ENCODE data around the gene PRPF40B.
"Not testable (repeated sequence)": the region's sequence is repeated elsewhere in the genome, so short reads cannot be mapped to it uniquely, and the experiment has no call there.

Gene PRPF40B

GRCh38 chr12:49587174-49587908 lies 36.0 kb upstream of the PRPF40B start:
- H3K4me3 ChIP-seq (ENCODE audit: extremely low read depth, insufficient read depth, low read length, poor library complexity, severe bottlenecking): no peak overlapping the region
- H3K9me3 ChIP-seq (ENCODE audit: control insufficient read depth, low read length): no peaks in the 10 kb centered on the region
- 90 to 94% methylated on average over 7 to 10 of the region's 11 CpGs for WGBS, 2 experiments (ENCODE audit: insufficient coverage in 2 of 2)
- H3K4me1 ChIP-seq (ENCODE audit: control insufficient read depth, insufficient read depth, low read length, poor library complexity, severe bottlenecking): no peaks in the 10 kb centered on the region
- peaks cover 40% of the 10 kb centered on the region for H3K36me3 ChIP-seq (ENCODE audit: control insufficient read depth, insufficient read depth, low read length)
- no peak overlapping the region for H3K27ac ChIP-seq (ENCODE audit: low read depth, low read length, severe bottlenecking)

GRCh38 chr12:49588281-49588680 lies 35.1 kb upstream of the PRPF40B start:
- Histone ChIP-seq H3K4me3 (ENCODE audit: extremely low read depth, insufficient read depth, low read length, poor library complexity, severe bottlenecking) (no peak overlapping the region), H3K9me3 (ENCODE audit: control insufficient read depth, low read length) (no peaks in the 10 kb centered on the region), H3K36me3 (ENCODE audit: control insufficient read depth, insufficient read depth, low read length) (peaks cover 34% of the 10 kb centered on the region), H3K27ac (ENCODE audit: low read depth, low read length, severe bottlenecking) (no peak overlapping the region), H3K4me1 (ENCODE audit: control insufficient read depth, insufficient read depth, low read length, poor library complexity, severe bottlenecking) (no peaks in the 10 kb centered on the region)
- 94 to 100% methylated on average over 7 of the region's 7 CpGs for WGBS, 2 experiments (ENCODE audit: insufficient coverage in 2 of 2)

GRCh38 chr12:49588721-49589516 lies 34.4 kb upstream of the PRPF40B start:
- Histone ChIP-seq H3K9me3 (ENCODE audit: control insufficient read depth, low read length) (no peaks in the 10 kb centered on the region), H3K4me3 (ENCODE audit: extremely low read depth, insufficient read depth, low read length, poor library complexity, severe bottlenecking) (no peak overlapping the region), H3K36me3 (ENCODE audit: control insufficient read depth, insufficient read depth, low read length) (peaks cover 29% of the 10 kb centered on the region), H3K4me1 (ENCODE audit: control insufficient read depth, insufficient read depth, low read length, poor library complexity, severe bottlenecking) (no peaks in the 10 kb centered on the region), H3K27ac (ENCODE audit: low read depth, low read length, severe bottlenecking) (no peak overlapping the region)
- WGBS, 2 experiments (ENCODE audit: insufficient coverage in 2 of 2): 86% methylated on average over 3 of the region's 4 CpGs; no CpG with 5 or more reads in 1 of the 2 experiments

- no peak overlapping the region for H3K4me3 ChIP-seq (ENCODE audit: extremely low read depth, insufficient read depth, low read length, poor library complexity, severe bottlenecking)
- H3K4me1 ChIP-seq (ENCODE audit: control insufficient read depth, insufficient read depth, low read length, poor library complexity, severe bottlenecking): no peaks in the 10 kb centered on the region
- H3K9me3 ChIP-seq (ENCODE audit: control insufficient read depth, low read length): no peaks in the 10 kb centered on the region
- 90 to 92% methylated on average over 6 to 9 of the region's 10 CpGs for WGBS, 2 experiments (ENCODE audit: insufficient coverage in 2 of 2)
- no peak overlapping the region for H3K27ac ChIP-seq (ENCODE audit: low read depth, low read length, severe bottlenecking)
- H3K36me3 ChIP-seq (ENCODE audit: control insufficient read depth, insufficient read depth, low read length): peaks cover 2% of the 10 kb centered on the region
These were observed 24.8 kb upstream of the PRPF40B start for GRCh38 chr12:49598527-49598926.

GRCh38 chr12:49599961-49600360 lies 23.4 kb upstream of the PRPF40B start:
- Histone ChIP-seq H3K9me3 (ENCODE audit: control insufficient read depth, low read length) (no peaks in the 10 kb centered on the region), H3K4me3 (ENCODE audit: extremely low read depth, insufficient read depth, low read length, poor library complexity, severe bottlenecking) (no peak overlapping the region), H3K4me1 (ENCODE audit: control insufficient read depth, insufficient read depth, low read length, poor library complexity, severe bottlenecking) (no peaks in the 10 kb centered on the region), H3K27ac (ENCODE audit: low read depth, low read length, severe bottlenecking) (no peak overlapping the region), H3K36me3 (ENCODE audit: control insufficient read depth, insufficient read depth, low read length) (peaks cover 2% of the 10 kb centered on the region)
- 94 to 95% methylated on average over 8 of the region's 8 CpGs for WGBS, 2 experiments (ENCODE audit: insufficient coverage in 2 of 2)

GRCh38 chr12:49603721-49604120 lies 19.6 kb upstream of the PRPF40B start:
- H3K4me1 ChIP-seq (ENCODE audit: control insufficient read depth, insufficient read depth, low read length, poor library complexity, severe bottlenecking): no peaks in the 10 kb centered on the region
- no peak overlapping the region for H3K4me3 ChIP-seq (ENCODE audit: extremely low read depth, insufficient read depth, low read length, poor library complexity, severe bottlenecking)
- H3K9me3 ChIP-seq (ENCODE audit: control insufficient read depth, low read length): no peaks in the 10 kb centered on the region
- peaks cover 2% of the 10 kb centered on the region for H3K36me3 ChIP-seq (ENCODE audit: control insufficient read depth, insufficient read depth, low read length)
- H3K27ac ChIP-seq (ENCODE audit: low read depth, low read length, severe bottlenecking): no peak overlapping the region
- 90% methylated on average over 1 of the region's 1 CpG; no CpG with 5 or more reads in 1 of the 2 experiments for WGBS, 2 experiments (ENCODE audit: insufficient coverage in 2 of 2)

- Histone ChIP-seq H3K4me3 (ENCODE audit: extremely low read depth, insufficient read depth, low read length, poor library complexity, severe bottlenecking) (no peak overlapping the region), H3K27ac (ENCODE audit: low read depth, low read length, severe bottlenecking) (no peak overlapping the region), H3K9me3 (ENCODE audit: control insufficient read depth, low read length) (no peaks in the 10 kb centered on the region), H3K4me1 (ENCODE audit: control insufficient read depth, insufficient read depth, low read length, poor library complexity, severe bottlenecking) (no peaks in the 10 kb centered on the region), H3K36me3 (ENCODE audit: control insufficient read depth, insufficient read depth, low read length) (peaks cover 1% of the 10 kb centered on the region)
- WGBS, 2 experiments (ENCODE audit: insufficient coverage in 2 of 2): 57% methylated on average over 3 of the region's 5 CpGs; no CpG with 5 or more reads in 1 of the 2 experiments
These were observed 18.5 kb upstream of the PRPF40B start for GRCh38 chr12:49604856-49605255.

GRCh38 chr12:49605539-49605938 lies 17.8 kb upstream of the PRPF40B start, which contains the start of gene FAM186B:
Gene FAM186B, minus strand, starts transcription at chr12:49605639. Its CDS starts 162 bp downstream, at chr12:49605477.
- H3K36me3 ChIP-seq (ENCODE audit: control insufficient read depth, insufficient read depth, low read length); H3K4me3 ChIP-seq (ENCODE audit: extremely low read depth, insufficient read depth, low read length, poor library complexity, severe bottlenecking); H3K4me1 ChIP-seq (ENCODE audit: control insufficient read depth, insufficient read depth, low read length, poor library complexity, severe bottlenecking); H3K27ac ChIP-seq (ENCODE audit: low read depth, low read length, severe bottlenecking); H3K9me3 ChIP-seq (ENCODE audit: control insufficient read depth, low read length): not testable (repeated sequence)
- 96% methylated on average over 3 of the region's 4 CpGs; no CpG with 5 or more reads in 1 of the 2 experiments for WGBS, 2 experiments (ENCODE audit: insufficient coverage in 2 of 2)

GRCh38 chr12:49609059-49609874 lies 14.1 kb upstream of the PRPF40B start:
- no peaks in the 10 kb centered on the region for H3K36me3 ChIP-seq (ENCODE audit: control insufficient read depth, insufficient read depth, low read length)
- H3K4me1 ChIP-seq (ENCODE audit: control insufficient read depth, insufficient read depth, low read length, poor library complexity, severe bottlenecking): no peaks in the 10 kb centered on the region
- no peak overlapping the region for H3K4me3 ChIP-seq (ENCODE audit: extremely low read depth, insufficient read depth, low read length, poor library complexity, severe bottlenecking)
- H3K9me3 ChIP-seq (ENCODE audit: control insufficient read depth, low read length): no peaks in the 10 kb centered on the region
- H3K27ac ChIP-seq (ENCODE audit: low read depth, low read length, severe bottlenecking): no peak overlapping the region
- 92 to 100% methylated on average over 2 of the region's 2 CpGs for WGBS, 2 experiments (ENCODE audit: insufficient coverage in 2 of 2)

- no peaks in the 10 kb centered on the region for H3K36me3 ChIP-seq (ENCODE audit: control insufficient read depth, insufficient read depth, low read length)
- WGBS, 2 experiments (ENCODE audit: insufficient coverage in 2 of 2): no CpG with 5 or more reads among the region's 1 CpG
- no peak overlapping the region for H3K4me3 ChIP-seq (ENCODE audit: extremely low read depth, insufficient read depth, low read length, poor library complexity, severe bottlenecking)
- H3K9me3 ChIP-seq (ENCODE audit: control insufficient read depth, low read length): no peaks in the 10 kb centered on the region
- no peak overlapping the region for H3K27ac ChIP-seq (ENCODE audit: low read depth, low read length, severe bottlenecking)
- H3K4me1 ChIP-seq (ENCODE audit: control insufficient read depth, insufficient read depth, low read length, poor library complexity, severe bottlenecking): no peaks in the 10 kb centered on the region
These were observed 13.5 kb upstream of the PRPF40B start for GRCh38 chr12:49609875-49610154.

All from mesodermal cell (in vitro differentiated cells).